ENCODE results near the gene TXNDC17.

TXNDC17 gene

DNA sequence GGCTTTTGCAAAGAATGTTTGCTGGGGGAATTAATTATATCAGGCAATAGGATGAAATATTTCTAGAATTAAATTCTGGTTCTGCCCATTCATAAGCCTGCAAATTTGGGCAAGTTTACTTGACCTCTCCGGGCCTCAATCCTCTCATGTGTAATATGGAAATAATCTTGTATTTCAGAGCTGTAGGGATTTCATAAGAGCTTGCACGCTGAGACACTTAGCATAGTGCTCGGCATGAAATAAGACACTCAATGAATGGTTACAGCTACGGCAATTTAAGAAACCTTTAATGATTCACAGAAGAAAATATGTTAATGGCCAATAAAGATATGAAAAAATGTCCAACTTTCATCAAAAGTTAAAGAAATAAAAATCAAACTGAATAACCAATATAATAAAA lies 43.9 kb upstream of the TXNDC17 start:
- CTCF ChIA-PET, result interaction anchor here (0.9 to 1.4 kb wide), 2 partner anchors 11 to 31 kb away, joined by 3 to 4 read pairs; no protein-coding TSS in a partner anchor

DNA sequence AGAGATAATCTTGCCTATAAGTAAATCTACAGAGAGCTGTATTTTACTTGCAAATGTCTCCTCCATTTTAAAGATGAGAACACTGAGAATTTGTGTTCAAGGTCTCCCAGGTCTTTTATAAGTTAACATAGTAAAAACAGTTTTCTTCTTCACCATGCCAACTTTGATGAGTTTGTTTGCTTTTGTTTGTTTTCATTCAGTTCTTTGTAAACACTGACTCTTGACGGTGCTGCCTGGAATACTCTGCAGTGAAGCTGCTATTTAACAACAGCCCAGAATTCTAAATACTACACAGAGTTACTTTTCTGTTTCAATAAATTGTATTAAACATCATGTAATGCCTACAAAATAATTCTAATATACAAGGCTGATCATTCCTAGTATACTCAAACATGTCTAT lies 43.1 kb upstream of the TXNDC17 start:
- POLR2A ChIA-PET, result no interaction called here
- DNase-seq (ENCODE audit: low read depth, low spot score), result no peak
- no peak overlapping the region for H3K4me3 ChIP-seq (ENCODE audit: low read depth, low read length)
- TF ChIP-seq, protein P1, sequence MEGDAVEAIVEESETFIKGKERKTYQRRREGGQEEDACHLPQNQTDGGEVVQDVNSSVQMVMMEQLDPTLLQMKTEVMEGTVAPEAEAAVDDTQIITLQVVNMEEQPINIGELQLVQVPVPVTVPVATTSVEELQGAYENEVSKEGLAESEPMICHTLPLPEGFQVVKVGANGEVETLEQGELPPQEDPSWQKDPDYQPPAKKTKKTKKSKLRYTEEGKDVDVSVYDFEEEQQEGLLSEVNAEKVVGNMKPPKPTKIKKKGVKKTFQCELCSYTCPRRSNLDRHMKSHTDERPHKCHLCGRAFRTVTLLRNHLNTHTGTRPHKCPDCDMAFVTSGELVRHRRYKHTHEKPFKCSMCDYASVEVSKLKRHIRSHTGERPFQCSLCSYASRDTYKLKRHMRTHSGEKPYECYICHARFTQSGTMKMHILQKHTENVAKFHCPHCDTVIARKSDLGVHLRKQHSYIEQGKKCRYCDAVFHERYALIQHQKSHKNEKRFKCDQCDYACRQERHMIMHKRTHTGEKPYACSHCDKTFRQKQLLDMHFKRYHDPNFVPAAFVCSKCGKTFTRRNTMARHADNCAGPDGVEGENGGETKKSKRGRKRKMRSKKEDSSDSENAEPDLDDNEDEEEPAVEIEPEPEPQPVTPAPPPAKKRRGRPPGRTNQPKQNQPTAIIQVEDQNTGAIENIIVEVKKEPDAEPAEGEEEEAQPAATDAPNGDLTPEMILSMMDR (IDR thresholded peaks at IDR 0.05; ENCODE audit: insufficient read depth, low read length, missing control alignments), result no peak
- CTCF ChIA-PET, result interaction anchor here (0.9 to 1.4 kb wide), 4 partner anchors 11 to 125 kb away, joined by 3 to 4 read pairs (median 4); no protein-coding TSS in a partner anchor

More for the DNA sequence above, 43.9 kb upstream of the TXNDC17 start:
- POLR2A ChIA-PET, result no interaction called here
- H3K4me3 ChIP-seq (ENCODE audit: low read depth, low read length), result no peak overlapping the region
- DNase-seq (ENCODE audit: low read depth, low spot score), result no peak
- TF ChIP-seq, protein P1 (IDR thresholded peaks at IDR 0.05; ENCODE audit: insufficient read depth, low read length, missing control alignments), result no peak

DNA sequence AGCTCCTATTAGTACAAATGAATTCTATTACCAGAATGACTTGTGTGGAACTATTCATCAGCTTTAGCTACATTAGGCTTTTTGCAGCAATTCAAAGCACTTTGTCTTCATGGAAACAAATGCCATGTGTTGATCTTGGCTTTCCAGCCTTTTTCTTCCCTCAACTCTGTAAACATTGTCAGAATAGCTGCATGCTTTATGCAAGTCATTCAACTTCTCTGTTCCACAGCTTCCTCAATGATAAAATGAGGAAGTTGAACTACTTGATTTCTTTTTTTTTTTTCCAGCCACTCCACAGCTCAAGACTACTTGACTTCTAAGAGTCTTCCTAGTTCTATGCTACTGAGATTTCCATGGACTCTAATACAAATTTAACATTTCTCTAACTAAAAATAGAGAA lies 41.5 kb upstream of the TXNDC17 start:
- CTCF ChIA-PET, result interaction anchor here (1.7 kb wide), 1 partner anchor 10 kb away, joined by 5 read pairs; no protein-coding TSS in a partner anchor
- TF ChIP-seq, protein P1 (IDR thresholded peaks at IDR 0.05; ENCODE audit: insufficient read depth, low read length, missing control alignments), result no peak
- no peak overlapping the region for H3K4me3 ChIP-seq (ENCODE audit: low read depth, low read length)
- no peak for DNase-seq (ENCODE audit: low read depth, low spot score)
- POLR2A ChIA-PET, result no interaction called here

DNA sequence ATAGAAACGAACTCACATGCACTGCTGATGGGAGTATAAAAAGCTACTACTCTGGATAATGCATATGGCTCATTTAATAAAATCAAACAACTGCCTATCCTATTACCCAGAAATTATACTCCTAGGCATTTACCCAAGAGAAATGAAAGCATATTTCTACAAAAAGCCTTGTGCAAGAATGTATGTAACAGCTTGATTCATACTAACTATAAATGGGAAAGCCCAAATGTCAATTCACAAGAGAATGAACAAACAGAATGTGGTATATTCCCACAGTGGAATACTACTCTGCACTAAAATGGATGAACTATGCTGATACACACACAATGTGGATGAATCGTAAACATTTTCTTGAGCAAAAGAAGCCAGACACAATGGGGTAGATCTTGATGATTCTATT lies 38.7 kb upstream of the TXNDC17 start:
- no peak for DNase-seq (ENCODE audit: low read depth, low spot score)

DNA sequence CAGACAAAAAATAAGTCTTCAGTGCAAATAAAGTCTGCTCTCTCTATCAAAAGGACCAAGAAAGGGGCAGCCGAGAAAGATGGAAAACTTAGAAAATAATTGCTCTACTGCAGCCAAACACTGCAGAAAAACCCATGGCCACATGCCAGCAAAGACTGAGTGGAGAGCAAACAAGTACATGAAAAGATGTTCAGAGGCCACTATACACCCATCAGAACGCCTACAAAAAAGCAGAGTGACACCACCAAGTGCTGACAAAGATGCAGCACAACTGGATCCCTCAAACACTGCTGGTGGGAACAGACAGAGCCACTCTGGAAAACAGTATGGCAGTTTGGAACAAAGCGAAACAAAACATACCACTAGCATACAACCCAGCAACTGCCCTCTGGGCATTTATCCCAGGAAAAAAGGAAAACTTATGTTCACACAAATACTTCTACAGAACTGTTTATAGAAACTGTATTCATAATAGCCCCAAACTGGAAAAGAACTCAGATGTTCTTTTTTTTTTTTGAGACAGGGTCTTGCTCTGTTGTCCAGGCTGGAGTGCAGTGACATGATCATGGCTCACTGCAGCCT lies 37.0 kb upstream of the TXNDC17 start:
- TF ChIP-seq, protein P1 (IDR thresholded peaks at IDR 0.05; ENCODE audit: insufficient read depth, low read length, missing control alignments), result no peak

More for the DNA sequence above, 38.7 kb upstream of the TXNDC17 start:
- TF ChIP-seq, protein P1 (IDR thresholded peaks at IDR 0.05; ENCODE audit: insufficient read depth, low read length, missing control alignments), result no peak
- CTCF ChIA-PET, result interaction anchor here (0.6 kb wide), 1 partner anchor 17 kb away, joined by 3 read pairs; no protein-coding TSS in a partner anchor
- no peak overlapping the region for H3K4me3 ChIP-seq (ENCODE audit: low read depth, low read length)
- POLR2A ChIA-PET, result no interaction called here

DNA sequence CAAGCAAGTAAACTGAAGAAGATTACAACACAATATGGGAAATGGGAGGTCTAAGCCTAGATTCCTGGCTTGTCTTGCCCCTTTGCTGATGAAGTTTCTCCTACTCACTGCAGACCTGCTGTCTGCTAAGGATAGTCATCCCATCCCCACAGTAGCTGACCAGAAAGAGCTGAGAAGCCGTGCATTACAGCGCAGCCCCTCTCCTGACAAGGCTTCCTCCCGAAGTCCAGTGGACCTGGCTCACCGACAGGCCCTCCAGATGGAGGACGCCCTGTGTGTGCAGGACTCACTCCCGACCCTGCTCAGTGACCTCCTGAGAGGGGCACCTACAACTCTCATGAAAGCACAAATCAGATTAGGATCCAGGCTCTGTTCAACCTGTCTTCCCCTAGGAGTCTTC lies 35.7 kb upstream of the TXNDC17 start:
- ChIA-PET CTCF (no interaction called here), POLR2A (no interaction called here)
- DNase-seq (ENCODE audit: low read depth, low spot score), result no peak
- TF ChIP-seq, protein P1 (IDR thresholded peaks at IDR 0.05; ENCODE audit: insufficient read depth, low read length, missing control alignments), result no peak
- H3K4me3 ChIP-seq (ENCODE audit: low read depth, low read length), result no peak overlapping the region

More for the DNA sequence above, 37.0 kb upstream of the TXNDC17 start:
- H3K4me3 ChIP-seq (ENCODE audit: low read depth, low read length), result no peak overlapping the region
- POLR2A ChIA-PET, result interaction anchor here (0.6 kb wide), 1 partner anchor 152 kb away, joined by 3 read pairs; no protein-coding TSS in a partner anchor
- DNase-seq (ENCODE audit: low read depth, low spot score), result no peak
- CTCF ChIA-PET, result no interaction called here
